OCI-LY7 (cell line): ENCODE results near the gene FAM222A. TPM values are rescaled to one million over a fixed set of nuclear protein-coding genes. Genes with fewer than 3 reads are reported as not detected.

Source experiments
- BruUV-seq: library from RNA; stranded (reverse); fragments of 400-500 nt; replicated peaks from 2 replicates; lab custom pipeline; 2021; lab: Mats Ljungman, UMichigan
- CTCF ChIA-PET: fragments of 300-600 bp; sonication (Branson Sonifier 250); formaldehyde crosslinking; loops from one replicate; lab custom pipeline; 2022; ENCODE audit warnings: antibody characterized with exemption; ENCODE audit not compliant: unreplicated experiment; lab: Charles Lee
- POLR2A ChIA-PET: fragments of 300-600 bp; sonication (Branson Sonifier 250); formaldehyde crosslinking; loops from one replicate; lab custom pipeline; 2022; ENCODE audit warnings: antibody characterized with exemption; lab: Charles Lee
- DNase-seq: peaks from one replicate; pipeline ENCODE4 v3.0.0-alpha.2; 2015; ENCODE audit warnings: low spot score
- H2AFZ ChIP-seq: fragments of 200-600 bp; sonication (generic), shearing (Covaris generic); 2 replicates; pipeline ENCODE4 v1.6.1; 2014; ENCODE audit warnings: mild to moderate bottlenecking, antibody characterized with exemption, low read length, moderate library complexity
- H3K27ac ChIP-seq: fragments of 200-600 bp; sonication (generic); 2 replicates; pipeline ENCODE4 v1.5.1; 2014; ENCODE audit warnings: mixed run types, low read depth, mild to moderate bottlenecking, moderate library complexity, low read length, inconsistent platforms; ENCODE audit not compliant: poor library complexity, severe bottlenecking
- H3K36me3 ChIP-seq: fragments of 200-600 bp; sonication (generic); 2 replicates; pipeline ENCODE4 v1.6.1; 2014; ENCODE audit warnings: mild to moderate bottlenecking, antibody characterized with exemption, low read length, moderate library complexity, mixed read lengths; ENCODE audit not compliant: insufficient read depth
- H3K4me1 ChIP-seq: fragments of 200-600 bp; sonication (generic); 2 replicates; pipeline ENCODE4 v1.5.1; 2014; ENCODE audit warnings: mild to moderate bottlenecking, low read length; ENCODE audit not compliant: insufficient read depth, poor library complexity, severe bottlenecking
- H3K4me2 ChIP-seq: fragments of 200-600 bp; sonication (generic); 2 replicates; pipeline ENCODE4 v1.6.1; 2014; ENCODE audit warnings: mild to moderate bottlenecking, low read length
- H3K4me3 ChIP-seq: fragments of 200-600 bp; sonication (generic); 2 replicates; pipeline ENCODE4 v1.5.1; 2014; ENCODE audit warnings: mild to moderate bottlenecking, low read depth, low read length; ENCODE audit not compliant: poor library complexity, severe bottlenecking
- H3K79me2 ChIP-seq: fragments of 200-600 bp; sonication (generic); 2 replicates; pipeline ENCODE4 v1.6.1; 2016; ENCODE audit warnings: low read depth, mild to moderate bottlenecking, low read length, moderate library complexity, mixed read lengths; ENCODE audit not compliant: insufficient read depth
- H3K9me2 ChIP-seq: fragments of 200-600 bp; sonication (generic); 2 replicates; pipeline ENCODE4 v1.6.1; 2016; ENCODE audit warnings: mild to moderate bottlenecking, low read length, mixed read lengths; ENCODE audit not compliant: insufficient read depth
- H3K9me3 ChIP-seq: fragments of 200-600 bp; sonication (generic); 2 replicates; pipeline ENCODE4 v1.6.1; 2014; ENCODE audit warnings: mild to moderate bottlenecking, mixed run types, low read length, mixed read lengths
- H4K20me1 ChIP-seq: fragments of 200-600 bp; sonication (generic); 2 replicates; pipeline ENCODE4 v1.6.1; 2014; ENCODE audit warnings: mild to moderate bottlenecking, antibody characterized with exemption, low read length, moderate library complexity, mixed read lengths; ENCODE audit not compliant: insufficient read depth
- CTCF ChIP-seq: fragments of 200-600 bp; sonication (generic); conservative IDR thresholded peaks from 2 replicates; pipeline ENCODE4 v1.5.1; 2014; ENCODE audit warnings: mild to moderate bottlenecking, antibody characterized with exemption, low read length, moderate library complexity, mixed read lengths
- EZH2phosphoT487 ChIP-seq: fragments of 200-600 bp; sonication (generic); IDR thresholded peaks from 2 replicates; pipeline ENCODE4 v1.6.1; 2018; ENCODE audit warnings: low read depth, borderline replicate concordance, mild to moderate bottlenecking, mixed run types, antibody characterized with exemption, low read length, moderate library complexity, mixed read lengths
- intact Hi-C: fragments of 100-400 bp; cut with micrococcal nuclease; formaldehyde crosslinking; loops from one replicate; pipeline ENCODE4 v1.10.0; 2022; ENCODE audit not compliant: unreplicated experiment
- total RNA-seq, 2 experiments: library from RNA; depleted of rRNA in 1 of 2; stranded (reverse); fragments of >200 nt in 1 of 2; shearing (Covaris generic) in 1 of 2; gene quantifications; 2 replicates each; pipeline ENCODE4 v1.2.3, GENCODE V29; 2014 to 2022

FAM222A gene
- total RNA-seq, 2 experiments from 2014 or later = 0.98 to 1.8 TPM

DNA sequence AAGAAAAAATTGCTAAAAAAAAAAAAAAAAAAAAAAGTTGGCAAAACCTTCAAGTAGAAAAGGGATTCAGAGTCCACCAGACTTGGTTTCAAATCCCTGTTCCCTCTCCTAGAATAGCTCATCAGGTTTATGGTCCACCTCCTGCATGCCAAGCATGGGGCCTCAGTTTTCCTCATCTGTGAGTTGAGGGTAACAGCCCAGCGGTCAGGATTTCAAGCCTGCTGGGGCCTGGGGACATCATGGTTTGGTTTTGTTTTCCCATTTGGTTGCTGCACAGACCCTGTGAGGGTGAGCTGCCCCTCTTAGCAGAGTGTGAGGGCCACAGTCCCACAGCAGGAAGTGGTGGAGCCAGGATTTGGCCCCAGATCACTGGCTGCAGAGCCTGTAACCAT, 12.5 kb downstream of the FAM222A start:
- H3K79me2 ChIP-seq = no peaks in the 10 kb centered on the region
- H3K27ac ChIP-seq = no peak overlapping the region
- no TSS peak for BruUV-seq
- POLR2A ChIA-PET = interaction anchor here (0.6 kb wide), 2 partner anchors 27 to 35 kb away, joined by 3 read pairs; no protein-coding TSS in a partner anchor
- H2AFZ ChIP-seq = no peak overlapping the region
- CTCF ChIA-PET = interaction anchor here (0.5 kb wide), 1 partner anchor 20 kb away, joined by 3 read pairs; no protein-coding TSS in a partner anchor
- no peaks in the 10 kb centered on the region for H4K20me1 ChIP-seq
- no peaks in the 10 kb centered on the region for H3K9me3 ChIP-seq
- H3K4me2 ChIP-seq = no peak overlapping the region
- no peak for DNase-seq
- H3K36me3 ChIP-seq = no peaks in the 10 kb centered on the region
- no peaks in the 10 kb centered on the region for H3K9me2 ChIP-seq
- no peak overlapping the region for H3K4me3 ChIP-seq
- no peak for TF ChIP-seq CTCF
- TF ChIP-seq EZH2phosphoT487 = no peak
- intact Hi-C loops = no loop called here
- no peaks in the 10 kb centered on the region for H3K4me1 ChIP-seq

DNA sequence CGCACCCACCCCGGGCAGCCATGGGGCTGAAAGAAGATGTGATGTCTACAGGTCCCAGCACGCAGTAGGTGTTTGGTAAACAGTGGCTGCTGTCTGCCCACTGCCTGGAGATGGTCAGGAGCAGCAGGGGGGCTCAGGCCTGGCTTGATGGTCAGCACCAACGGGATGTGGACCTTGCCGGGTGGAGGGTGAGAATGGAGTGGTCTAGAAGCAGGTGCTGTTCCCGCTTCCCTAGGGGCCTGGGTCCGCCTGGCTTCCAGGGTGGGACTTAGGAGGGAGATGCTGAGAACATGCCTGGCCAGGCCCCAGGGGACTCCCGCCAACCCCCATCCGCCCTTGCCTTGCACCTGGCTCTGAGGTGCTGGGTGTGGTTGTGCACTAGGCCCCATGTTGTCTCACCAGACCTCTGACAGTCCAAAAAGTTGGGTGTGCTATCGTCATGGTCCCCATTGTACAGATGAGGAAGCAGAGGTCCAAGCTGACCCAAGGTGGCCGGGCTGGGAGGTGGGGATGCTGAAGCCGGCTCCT, 12.9 kb downstream of the FAM222A start:
- Histone ChIP-seq H3K79me2 (no peaks in the 10 kb centered on the region), H3K9me3 (no peaks in the 10 kb centered on the region), H2AFZ (no peak overlapping the region), H3K4me1 (no peaks in the 10 kb centered on the region), H3K36me3 (no peaks in the 10 kb centered on the region), H3K4me3 (no peak overlapping the region), H3K27ac (no peak overlapping the region), H3K4me2 (no peak overlapping the region), H4K20me1 (no peaks in the 10 kb centered on the region), H3K9me2 (no peaks in the 10 kb centered on the region)
- intact Hi-C loops = no loop called here
- POLR2A ChIA-PET = interaction anchor here (0.6 kb wide), 2 partner anchors 27 to 36 kb away, joined by 3 read pairs; no protein-coding TSS in a partner anchor
- CTCF ChIA-PET = no interaction called here
- no TSS peak for BruUV-seq
- DNase-seq = no peak
- no peak for TF ChIP-seq EZH2phosphoT487
- TF ChIP-seq CTCF = no peak

DNA sequence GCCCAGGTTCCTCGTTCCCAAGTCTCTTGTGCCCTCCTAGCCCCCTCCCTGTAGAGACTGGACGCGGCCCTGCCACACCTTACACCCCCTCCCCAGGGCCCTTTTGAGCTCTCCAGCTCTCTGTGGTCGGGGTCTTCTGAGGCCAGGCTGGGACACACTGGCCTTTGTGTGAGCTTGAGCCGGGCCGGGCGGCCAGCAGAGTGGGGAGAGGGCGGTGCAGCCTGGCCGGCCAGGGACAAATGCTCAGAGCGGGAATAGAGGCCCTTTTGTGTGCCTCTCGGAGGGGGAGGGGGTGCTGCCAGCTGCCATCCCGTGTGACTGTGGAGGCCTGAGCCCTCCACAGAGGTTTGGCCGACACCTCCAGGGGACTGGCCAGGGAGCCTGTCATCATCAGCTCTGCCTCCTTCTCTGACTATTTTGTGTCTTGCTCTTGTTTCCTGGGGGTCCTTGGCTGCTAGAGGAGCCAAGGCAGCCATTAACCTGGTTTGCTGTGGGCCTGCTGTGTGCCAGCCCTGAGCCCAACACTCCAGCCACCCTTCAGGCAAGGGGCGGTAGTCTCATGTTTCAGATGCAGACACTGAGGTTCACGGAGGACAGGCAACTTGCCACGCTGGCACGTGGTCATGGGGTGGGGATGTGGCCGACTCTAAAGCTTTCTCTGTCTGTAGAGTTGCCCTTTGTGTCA, 13.6 kb downstream of the FAM222A start:
- POLR2A ChIA-PET = no interaction called here
- Histone ChIP-seq H3K36me3 (no peaks in the 10 kb centered on the region), H3K4me1 (no peaks in the 10 kb centered on the region), H3K79me2 (no peaks in the 10 kb centered on the region), H3K27ac (no peak overlapping the region), H3K9me2 (no peaks in the 10 kb centered on the region), H3K4me3 (no peak overlapping the region), H3K4me2 (no peak overlapping the region), H2AFZ (no peak overlapping the region), H3K9me3 (no peaks in the 10 kb centered on the region), H4K20me1 (no peaks in the 10 kb centered on the region)
- CTCF ChIA-PET = no interaction called here
- no peak for DNase-seq
- intact Hi-C loops = no loop called here
- no peak for TF ChIP-seq CTCF
- no peak for TF ChIP-seq EZH2phosphoT487
- BruUV-seq = no TSS peak
